ENCODE results near the gene MAP3K7. TPM values are rescaled to one million over a fixed set of nuclear protein-coding genes. Genes with fewer than 3 reads are reported as not detected.

The MAP3K7 gene
- total RNA-seq, 2 experiments from 2014 or later: 9.0 to 9.3 TPM

DNA sequence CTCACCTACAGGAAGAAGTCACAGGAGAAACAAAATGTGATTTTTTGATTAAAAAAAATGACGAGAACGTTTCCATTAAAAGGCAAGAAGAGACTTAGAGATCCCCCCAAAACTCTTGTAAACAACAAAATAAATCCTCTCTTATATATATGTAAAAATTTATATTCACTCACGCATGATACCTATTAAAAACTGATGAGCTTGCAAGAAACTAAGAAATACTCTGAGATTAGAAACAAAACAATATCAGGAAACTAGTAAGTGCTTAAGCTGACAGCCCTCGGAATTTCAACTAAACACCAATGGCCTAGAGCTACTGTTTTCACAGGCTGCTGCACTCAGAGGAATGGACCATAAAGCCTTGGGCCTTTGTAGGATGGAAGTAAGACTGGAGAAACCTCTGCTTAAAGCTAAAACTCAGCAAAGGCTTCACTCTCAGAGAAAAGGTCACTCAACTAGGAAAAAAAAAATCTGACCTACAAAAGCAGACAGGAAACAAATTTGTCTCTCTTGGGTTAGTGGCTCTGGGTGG, 63.0 kb downstream of the MAP3K7 start:
- ChIA-PET POLR2A (no interaction called here), CTCF (no interaction called here)
- Histone ChIP-seq H3K27ac (ENCODE audit: low read depth in 1 of 2, low read length in 2 of 2) (no peak overlapping the region), H3K4me3 (ENCODE audit: low read length) (no peak overlapping the region), H3K36me3 (ENCODE audit: insufficient read depth, low read length) (peaks cover 50% of the 10 kb centered on the region), H3K4me1 (ENCODE audit: insufficient read depth, low read length) (no peaks in the 10 kb centered on the region), H3K9me3 (ENCODE audit: control insufficient read depth in 1 of 2, insufficient read depth in 1 of 2, low read length in 2 of 2) (no peaks in the 10 kb centered on the region), H3K27me3 (ENCODE audit: control insufficient read depth in 1 of 2, insufficient read depth in 2 of 2, low read length in 2 of 2) (no peaks in the 10 kb centered on the region)
- TF ChIP-seq, protein P1, sequence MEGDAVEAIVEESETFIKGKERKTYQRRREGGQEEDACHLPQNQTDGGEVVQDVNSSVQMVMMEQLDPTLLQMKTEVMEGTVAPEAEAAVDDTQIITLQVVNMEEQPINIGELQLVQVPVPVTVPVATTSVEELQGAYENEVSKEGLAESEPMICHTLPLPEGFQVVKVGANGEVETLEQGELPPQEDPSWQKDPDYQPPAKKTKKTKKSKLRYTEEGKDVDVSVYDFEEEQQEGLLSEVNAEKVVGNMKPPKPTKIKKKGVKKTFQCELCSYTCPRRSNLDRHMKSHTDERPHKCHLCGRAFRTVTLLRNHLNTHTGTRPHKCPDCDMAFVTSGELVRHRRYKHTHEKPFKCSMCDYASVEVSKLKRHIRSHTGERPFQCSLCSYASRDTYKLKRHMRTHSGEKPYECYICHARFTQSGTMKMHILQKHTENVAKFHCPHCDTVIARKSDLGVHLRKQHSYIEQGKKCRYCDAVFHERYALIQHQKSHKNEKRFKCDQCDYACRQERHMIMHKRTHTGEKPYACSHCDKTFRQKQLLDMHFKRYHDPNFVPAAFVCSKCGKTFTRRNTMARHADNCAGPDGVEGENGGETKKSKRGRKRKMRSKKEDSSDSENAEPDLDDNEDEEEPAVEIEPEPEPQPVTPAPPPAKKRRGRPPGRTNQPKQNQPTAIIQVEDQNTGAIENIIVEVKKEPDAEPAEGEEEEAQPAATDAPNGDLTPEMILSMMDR (IDR thresholded peaks at IDR 0.05): no peak
- H3K36me3 Mint-ChIP-seq (ENCODE audit: low read depth): peaks cover 63% of the 10 kb centered on the region
- ATAC-seq (ENCODE audit: poor library complexity): no peak
- no peaks in the 10 kb centered on the region for H3K27me3 Mint-ChIP-seq
- no peak overlapping the region for H3K4me3 Mint-ChIP-seq
- no peaks in the 10 kb centered on the region for H3K9me3 Mint-ChIP-seq
- no peaks in the 10 kb centered on the region for H3K4me1 Mint-ChIP-seq (ENCODE audit: low read depth)
- no peak for DNase-seq
- intact Hi-C loops (cut with DNase I, micrococcal nuclease): no loop called here
- no peak overlapping the region for H3K27ac Mint-ChIP-seq

DNA sequence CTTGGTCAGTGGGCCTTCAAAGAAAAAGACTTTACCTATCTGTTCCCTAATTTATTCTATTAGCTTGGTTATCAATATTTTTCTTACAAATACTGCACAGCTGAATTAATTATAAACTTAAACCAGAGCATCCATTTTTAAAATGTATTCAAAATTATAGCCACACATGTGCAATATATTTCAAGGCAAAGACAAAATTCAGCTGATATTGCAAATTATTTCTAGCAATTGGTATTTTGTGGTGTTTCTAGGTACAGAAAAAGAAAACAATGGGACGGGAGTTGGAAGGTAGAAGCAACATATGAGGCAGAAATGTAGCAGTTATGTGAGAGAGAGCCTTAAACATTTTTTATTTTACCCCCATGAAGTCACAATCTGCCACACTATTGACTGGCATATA, 64.9 kb downstream of the MAP3K7 start:
- no peaks in the 10 kb centered on the region for H3K27me3 ChIP-seq (ENCODE audit: control insufficient read depth in 1 of 2, insufficient read depth in 2 of 2, low read length in 2 of 2)
- no peaks in the 10 kb centered on the region for H3K4me1 ChIP-seq (ENCODE audit: insufficient read depth, low read length)
- H3K27ac ChIP-seq (ENCODE audit: low read depth in 1 of 2, low read length in 2 of 2): no peak overlapping the region
- POLR2A ChIA-PET: no interaction called here
- peaks cover 61% of the 10 kb centered on the region for H3K36me3 ChIP-seq (ENCODE audit: insufficient read depth, low read length)
- H3K4me1 Mint-ChIP-seq (ENCODE audit: low read depth): no peaks in the 10 kb centered on the region
- H3K9me3 ChIP-seq (ENCODE audit: control insufficient read depth in 1 of 2, insufficient read depth in 1 of 2, low read length in 2 of 2): no peaks in the 10 kb centered on the region
- H3K36me3 Mint-ChIP-seq (ENCODE audit: low read depth): peaks cover 63% of the 10 kb centered on the region
- intact Hi-C loops (cut with DNase I, micrococcal nuclease): no loop called here
- TF ChIP-seq, protein P1 (IDR thresholded peaks at IDR 0.05): no peak
- ATAC-seq (ENCODE audit: poor library complexity): no peak
- no peaks in the 10 kb centered on the region for H3K9me3 Mint-ChIP-seq
- DNase-seq: no peak
- H3K4me3 Mint-ChIP-seq: no peak overlapping the region
- CTCF ChIA-PET: no interaction called here
- no peaks in the 10 kb centered on the region for H3K27me3 Mint-ChIP-seq
- H3K27ac Mint-ChIP-seq: no peak overlapping the region
- no peak overlapping the region for H3K4me3 ChIP-seq (ENCODE audit: low read length)

DNA sequence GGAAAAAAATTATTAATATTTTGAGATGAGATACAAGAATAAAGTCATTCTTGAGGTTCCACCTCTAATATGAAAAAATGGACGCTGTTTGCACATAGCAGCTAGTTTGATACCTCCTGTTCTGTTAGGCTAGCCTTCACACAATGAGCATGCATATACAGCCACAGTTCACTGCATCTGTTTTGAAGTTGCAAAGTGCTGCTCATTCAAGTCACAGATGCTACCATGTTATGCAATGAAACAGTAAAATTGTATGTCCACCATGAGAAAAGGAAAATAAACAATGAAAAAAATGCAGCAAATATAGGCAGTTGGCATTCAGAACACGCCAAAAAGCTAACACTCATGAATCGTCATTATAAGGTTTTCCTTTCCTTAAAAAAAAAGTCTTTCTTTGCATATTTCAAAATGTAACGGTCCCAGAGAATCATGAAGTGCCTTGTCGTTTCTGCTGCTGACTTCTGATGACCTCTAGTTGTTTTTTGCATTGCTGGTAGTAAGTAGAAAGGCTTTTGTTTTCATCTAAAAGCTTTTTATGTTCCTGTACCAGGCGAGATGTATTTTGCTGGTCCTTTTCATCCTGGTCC, 70.7 kb downstream of the MAP3K7 start:
- Histone ChIP-seq H3K27me3 (ENCODE audit: control insufficient read depth in 1 of 2, insufficient read depth in 2 of 2, low read length in 2 of 2) (no peaks in the 10 kb centered on the region), H3K4me3 (ENCODE audit: low read length) (no peak overlapping the region), H3K36me3 (ENCODE audit: insufficient read depth, low read length) (peaks cover 57% of the 10 kb centered on the region), H3K4me1 (ENCODE audit: insufficient read depth, low read length) (no peaks in the 10 kb centered on the region), H3K27ac (ENCODE audit: low read depth in 1 of 2, low read length in 2 of 2) (no peak overlapping the region), H3K9me3 (ENCODE audit: control insufficient read depth in 1 of 2, insufficient read depth in 1 of 2, low read length in 2 of 2) (no peaks in the 10 kb centered on the region)
- no peak overlapping the region for H3K4me3 Mint-ChIP-seq
- peaks cover 78% of the 10 kb centered on the region for H3K36me3 Mint-ChIP-seq (ENCODE audit: low read depth)
- ChIA-PET POLR2A (no interaction called here), CTCF (interaction anchor here (0.6 kb wide), 1 partner anchor 15 kb away, joined by 4 read pairs; no protein-coding TSS in a partner anchor)
- no peaks in the 10 kb centered on the region for H3K9me3 Mint-ChIP-seq
- no peak overlapping the region for H3K27ac Mint-ChIP-seq
- ATAC-seq (ENCODE audit: poor library complexity) (no peak), DNase-seq (no peak)
- TF ChIP-seq, protein P1 (IDR thresholded peaks at IDR 0.05): no peak
- intact Hi-C loops (cut with DNase I, micrococcal nuclease): no loop called here
- no peaks in the 10 kb centered on the region for H3K4me1 Mint-ChIP-seq (ENCODE audit: low read depth)
- H3K27me3 Mint-ChIP-seq: no peaks in the 10 kb centered on the region

Data from CD4-positive, alpha-beta T cell (primary cell).